ENCODE measurements around the gene DTWD1.

DNA sequence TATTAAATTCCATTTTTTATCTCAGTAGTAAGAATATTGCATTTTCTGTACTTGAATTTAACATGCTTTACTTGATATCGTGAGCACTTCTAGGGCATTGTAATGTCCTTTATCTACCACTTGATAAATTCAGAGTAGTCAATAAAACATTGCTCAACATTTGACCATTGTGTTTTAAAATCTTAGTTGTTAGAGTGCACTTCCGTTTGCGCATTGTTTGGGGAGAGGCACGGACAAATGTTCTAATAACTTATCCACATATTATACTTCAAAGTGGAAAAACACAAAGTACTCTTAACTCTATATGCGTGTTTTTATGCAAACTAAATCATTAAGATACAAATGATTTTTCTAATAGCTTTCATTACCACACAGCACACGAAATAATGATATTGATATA lies 649 bp upstream of the DTWD1 start:
- no peak for TF ChIP-seq EP300 (IDR thresholded peaks at IDR 0.05)
- no peak for TF ChIP-seq POLR2A (IDR thresholded peaks at IDR 0.05)
